Heart right ventricle (tissue), 16 donors: ENCODE data around the gene ALOX5AP. TPM values are rescaled to one million over a fixed set of nuclear protein-coding genes. Genes with fewer than 3 reads are reported as not detected.
A peak's percentile ranks its signal among the peaks of the same experiment; 100 is the strongest.

Experiments
- ATAC-seq, 8 donors: fragments of 200-7000 bp; cut with Tn5 transposase; one replicate each; pipeline ENCODE4 v1.9.1; 2020; ENCODE audit warnings: mild to moderate bottlenecking in 8 of 8, moderate library complexity in 8 of 8, moderate number of reproducible peaks in 1 of 8
- DNase-seq, 2 donors: peaks; one replicate each; pipeline ENCODE4 v3.0.0-alpha.2; 2020
- H3K27ac ChIP-seq, 10 donors: fragments of 200-600 bp; sonication (generic) in 2 of 10; one replicate each; pipeline versions ENCODE4 v1.5.0 to v1.8.0; 2020 to 2022; ENCODE audit warnings: mild to moderate bottlenecking in 3 of 10
- H3K27me3 ChIP-seq, 7 donors: fragments of 200-600 bp; one replicate each; pipeline ENCODE4 v1.8.0; 2021 to 2022; ENCODE audit warnings: mild to moderate bottlenecking in 2 of 7
- H3K36me3 ChIP-seq, 9 donors: fragments of 200-600 bp; sonication (generic) in 1 of 9; one replicate each; pipeline versions ENCODE4 v1.5.0 to v1.8.0; 2020 to 2022; ENCODE audit warnings: mild to moderate bottlenecking in 2 of 9
- H3K4me1 ChIP-seq, 9 donors: fragments of 200-600 bp; sonication (generic) in 1 of 9; one replicate each; pipeline versions ENCODE4 v1.5.0 to v1.8.0; 2020 to 2022; ENCODE audit warnings: mild to moderate bottlenecking in 4 of 9
- H3K4me3 ChIP-seq, 10 donors: fragments of 200-600 bp; sonication (generic) in 2 of 10; one replicate each; pipeline versions ENCODE4 v1.5.0 to v1.8.0; 2020 to 2022; ENCODE audit warnings: mild to moderate bottlenecking in 7 of 10, moderate library complexity in 2 of 10
- H3K9me3 ChIP-seq, 11 donors: fragments of 200-600 bp in 10 of 11; sonication (generic) in 2 of 11; one replicate each; pipeline versions ENCODE4 v1.5.0 to v1.8.0; 2013 to 2022; ENCODE audit warnings: mild to moderate bottlenecking in 2 of 11, control low read depth in 1 of 11, moderate library complexity in 1 of 11
- CTCF ChIP-seq, 9 donors: fragments of 200-600 bp; sonication (generic) in 2 of 9; IDR thresholded peaks; one replicate each; pipeline versions ENCODE4 v1.5.0 to v1.8.0; 2021 to 2022; ENCODE audit warnings: antibody characterized with exemption in 9 of 9, mild to moderate bottlenecking in 5 of 9, moderate library complexity in 1 of 9
- WGBS, 2 donors: extraction: QIAGEN DNeasy Blood & Tissue Kit; methylation state at CpG; one replicate each; pipeline ENCODE4 v1.1.7; 2013; ENCODE audit warnings: inconsistent platforms in 1 of 2; 5-methylcytosine and 5-hydroxymethylcytosine counted together
- intact Hi-C, 10 donors: fragments of 100-400 bp; cut with DNase I; formaldehyde crosslinking; loops; one replicate each; pipeline versions ENCODE4 v1.11.1 to v1.14.2; 2022
- polyA plus RNA-seq, 2 donors: library from polyadenylated mRNA; stranded (reverse); fragments of 200-250 nt; gene quantifications; one replicate each; pipeline ENCODE4 v1.2.3, GENCODE V29; 2013
- total RNA-seq, 10 donors: library from RNA; stranded (reverse); fragmentation: NEBNext Ultra II Directional in 3 of 10; extraction: Animal tissue kit (Norgen Biotek cat#: 25700) in 3 of 10; gene quantifications; one replicate each; pipeline versions ENCODE4 v1.2.1 to v1.2.4, GENCODE V29; 2021 to 2023
- donor health status: Arrhythmogenic right ventricular cardiomyopathy.
- donor health status: ischemic (EF 13 %, LVEDD 7.1; RV severe dilation, severe dysfunction).
- donor health status: healthy with polysubstance abuse.
- donor health status: DM: no; HTN: yes; CAD: no.
- donor health status: DM: no; HTN: no; CAD: no.
- donor health status: ischemic (EF 25% LVEDD 6.9; RV normal size, moderate dysfunction).
- donor health status: ischemic (EF 25% LVEDD 5.7; RV mildly dilated, moderate dysfunction).
- donor health status: healthy.
- donor health status: DM: yes; HTN: yes; CAD: no.
- donor health status: Ischemic cardiomyopathy.
- donor health status: ischemic (EF 35%, LVEDD 5.7; RV mildly dilated, moderate dysfunction).
- donor health status: nonischemic (EF 11% LVEDD 7.7; RV severe dilation, severe dysfunction).
- donor health status: DM: yes; HTN: yes; CAD: no.
- donor health status: PGD.
- donor health status: ischemic (EF 29% LVEDD 5.4; RV normal size, mild dysfunction).
- donor health status: nonischemic (EF 23%, LVEDD 6.1; RV moderate dilation, normal function).

Gene ALOX5AP
- total and polyA plus RNA-seq, 12 donors, result 0.95 to 19.5 (median 4.6) TPM

GRCh38 chr13:30710442-30710841 lies 24.9 kb upstream of the ALOX5AP start:
- H3K36me3 ChIP-seq, result no peaks in the 10 kb centered on the region
- H3K27me3 ChIP-seq, result peaks cover 0 to 6% (median 0%) of the 10 kb centered on the region in 7 donors
- H3K9me3 ChIP-seq, result no peaks in the 10 kb centered on the region
- H3K4me1 ChIP-seq, result peaks cover 0 to 41% (median 5%) of the 10 kb centered on the region in 9 donors
- ATAC-seq (no peak), DNase-seq (no peak)
- H3K4me3 ChIP-seq, result no peak overlapping the region
- no peak for TF ChIP-seq CTCF (IDR thresholded peaks at IDR 0.05)
- intact Hi-C loops, result no loop called here
- WGBS, 2 donors, result 93 to 97% methylated on average over 3 of the region's 3 CpGs
- no peak overlapping the region for H3K27ac ChIP-seq

- no peaks in the 10 kb centered on the region for H3K36me3 ChIP-seq
- H3K9me3 ChIP-seq, result no peaks in the 10 kb centered on the region
- TF ChIP-seq CTCF (IDR thresholded peaks at IDR 0.05), result no peak
- no peaks in the 10 kb centered on the region for H3K27me3 ChIP-seq
- intact Hi-C loops, result no loop called here
- no peak overlapping the region for H3K27ac ChIP-seq
- WGBS, 2 donors, result 83 to 84% methylated on average over 4 of the region's 4 CpGs
- H3K4me1 ChIP-seq, result peaks cover 6 to 51% (median 15%) of the 10 kb centered on the region in 9 donors
- DNase-seq (no peak), ATAC-seq (no peak)
- H3K4me3 ChIP-seq, result no peak overlapping the region
Measured at GRCh38 chr13:30711375-30711774, 24.0 kb upstream of the ALOX5AP start.

GRCh38 chr13:30711837-30712236 lies 23.5 kb upstream of the ALOX5AP start:
- no peaks in the 10 kb centered on the region for H3K9me3 ChIP-seq
- intact Hi-C loops, result no loop called here
- ATAC-seq, result no peak
- 92 to 95% methylated on average over 6 of the region's 6 CpGs for WGBS, 2 donors
- H3K27ac ChIP-seq, result no peak overlapping the region
- no peak overlapping the region for H3K4me3 ChIP-seq
- no peaks in the 10 kb centered on the region for H3K27me3 ChIP-seq
- peaks cover 6 to 55% (median 15%) of the 10 kb centered on the region in 9 donors for H3K4me1 ChIP-seq
- TF ChIP-seq CTCF (IDR thresholded peaks at IDR 0.05), result no peak
- no peaks in the 10 kb centered on the region for H3K36me3 ChIP-seq
- DNase-seq, result no peak

- no peak for TF ChIP-seq CTCF (IDR thresholded peaks at IDR 0.05)
- WGBS, 2 donors, result 61 to 65% methylated on average over 13 of the region's 13 CpGs
- H3K4me1 ChIP-seq, result peaks cover 6 to 56% (median 15%) of the 10 kb centered on the region in 9 donors
- no peaks in the 10 kb centered on the region for H3K27me3 ChIP-seq
- no peaks in the 10 kb centered on the region for H3K9me3 ChIP-seq
- intact Hi-C loops, result no loop called here
- H3K36me3 ChIP-seq, result no peaks in the 10 kb centered on the region
- peak; percentile 62 to 88 (median 80) for ATAC-seq
- H3K27ac ChIP-seq, result peak overlapping the region in 2 of 10 donors; percentile 36 to 83
- peak overlapping the region in 1 of 10 donors; percentile 3 for H3K4me3 ChIP-seq
- DNase-seq, result no peak
Measured at GRCh38 chr13:30712536-30713532, 22.5 kb upstream of the ALOX5AP start.
